H9 (cell line): Measurements from ENCODE around the gene POLR2J. TPM values are rescaled to one million over a fixed set of nuclear protein-coding genes. Genes with fewer than 3 reads are reported as not detected.

Experiments
- DNase-seq: peaks from one replicate; pipeline ENCODE4 v3.0.0-alpha.2; 2017
- H2AFZ ChIP-seq: one replicate; pipeline ENCODE4 v1.6.1; 2013; ENCODE audit warnings: mild to moderate bottlenecking, low read length, control low read depth, moderate library complexity
- H2AK5ac ChIP-seq: 2 replicates; pipeline ENCODE4 v1.6.1; 2013; ENCODE audit warnings: low read length, control low read depth, mixed read lengths; ENCODE audit not compliant: insufficient read length
- H2BK120ac ChIP-seq: one replicate; pipeline ENCODE4 v1.6.1; 2013; ENCODE audit warnings: low read depth, mild to moderate bottlenecking, low read length, control low read depth, inconsistent platforms; ENCODE audit not compliant: poor library complexity, severe bottlenecking
- H2BK12ac ChIP-seq: 2 replicates; pipeline ENCODE4 v1.6.1; 2013; ENCODE audit warnings: low read length, control low read depth, mixed read lengths, low read depth; ENCODE audit not compliant: insufficient read length
- H2BK15ac ChIP-seq: 2 replicates; pipeline ENCODE4 v1.6.1; 2013; ENCODE audit warnings: low read depth, low read length, control low read depth
- H2BK20ac ChIP-seq: one replicate; pipeline ENCODE4 v1.6.1; 2013; ENCODE audit warnings: low read depth, mild to moderate bottlenecking, low read length, control low read depth, inconsistent platforms; ENCODE audit not compliant: poor library complexity, severe bottlenecking
- H2BK5ac ChIP-seq: 2 replicates; pipeline ENCODE4 v1.6.1; 2013; ENCODE audit warnings: low read length, control low read depth, mixed read lengths; ENCODE audit not compliant: insufficient read length
- H3K14ac ChIP-seq: 2 replicates; pipeline ENCODE4 v1.6.1; 2013; ENCODE audit warnings: low read length, control low read depth; ENCODE audit not compliant: insufficient read depth
- H3K18ac ChIP-seq: 2 replicates; pipeline ENCODE4 v1.6.1; 2013; ENCODE audit warnings: low read depth, mild to moderate bottlenecking, mixed read lengths, low read length, control low read depth; ENCODE audit not compliant: insufficient read length
- H3K23ac ChIP-seq: 2 replicates; pipeline ENCODE4 v1.6.1; 2013; ENCODE audit warnings: low read length, control low read depth, mixed read lengths, low read depth; ENCODE audit not compliant: insufficient read length
- H3K23me2 ChIP-seq: 2 replicates; pipeline ENCODE4 v1.6.1; 2013; ENCODE audit warnings: low read depth, mild to moderate bottlenecking, mixed read lengths, low read length, control low read depth; ENCODE audit not compliant: insufficient read length, poor library complexity, severe bottlenecking
- H3K27ac ChIP-seq: 2 replicates; pipeline ENCODE4 v1.5.1; 2013; ENCODE audit warnings: low read length, control low read depth, mixed read lengths, low read depth; ENCODE audit not compliant: insufficient read length
- H3K27me3 ChIP-seq: 2 replicates; pipeline ENCODE4 v1.6.1; 2013; ENCODE audit warnings: low read length, control low read depth, inconsistent platforms; ENCODE audit not compliant: insufficient read depth
- H3K4ac ChIP-seq: 2 replicates; pipeline ENCODE4 v1.6.1; 2013; ENCODE audit warnings: low read depth, mild to moderate bottlenecking, control low read depth, inconsistent platforms, low read length, moderate library complexity
- H3K4me1 ChIP-seq: 2 replicates; pipeline ENCODE4 v1.6.1; 2013; ENCODE audit warnings: low read length, control low read depth, inconsistent platforms; ENCODE audit not compliant: insufficient read depth
- H3K4me2 ChIP-seq: 2 replicates; pipeline ENCODE4 v1.6.1; 2013; ENCODE audit warnings: low read length, control low read depth, mixed read lengths; ENCODE audit not compliant: insufficient read length, insufficient read depth
- H3K56ac ChIP-seq: 2 replicates; pipeline ENCODE4 v1.6.1; 2013; ENCODE audit warnings: low read depth, mild to moderate bottlenecking, mixed read lengths, low read length, control low read depth; ENCODE audit not compliant: insufficient read length
- H3K79me1 ChIP-seq: 2 replicates; pipeline ENCODE4 v1.6.1; 2013; ENCODE audit warnings: low read depth, mild to moderate bottlenecking, moderate library complexity, low read length, control low read depth, inconsistent platforms; ENCODE audit not compliant: insufficient read depth, poor library complexity, severe bottlenecking
- H3K79me2 ChIP-seq: 2 replicates; pipeline ENCODE4 v1.6.1; 2013; ENCODE audit warnings: low read length, control low read depth, inconsistent platforms; ENCODE audit not compliant: insufficient read depth
- H3K9ac ChIP-seq: 2 replicates; pipeline ENCODE4 v1.6.1; 2013; ENCODE audit warnings: low read length, control low read depth, mixed read lengths; ENCODE audit not compliant: insufficient read length; ENCODE audit errors: extremely low read depth
- H3K9me3 ChIP-seq: one replicate; pipeline ENCODE4 v1.6.1; 2013; ENCODE audit warnings: low read depth, low read length, inconsistent platforms; ENCODE audit not compliant: control insufficient read depth
- H3T11ph ChIP-seq: one replicate; pipeline ENCODE4 v1.6.1; 2013; ENCODE audit warnings: mild to moderate bottlenecking, low read length, control low read depth, inconsistent platforms
- H4K20me1 ChIP-seq: one replicate; pipeline ENCODE4 v1.6.1; 2013; ENCODE audit not compliant: control insufficient read depth, insufficient read length, insufficient read depth
- H4K5ac ChIP-seq: 2 replicates; pipeline ENCODE4 v1.6.1; 2013; ENCODE audit warnings: low read depth, mild to moderate bottlenecking, mixed read lengths, low read length, control low read depth; ENCODE audit not compliant: insufficient read length
- H4K8ac ChIP-seq: replicated peaks from 2 replicates; pipeline ENCODE4 v1.6.1; 2013; ENCODE audit warnings: low read length, control low read depth, mixed read lengths, low read depth; ENCODE audit not compliant: insufficient read length
- H4K91ac ChIP-seq: 2 replicates; pipeline ENCODE4 v1.6.1; 2013; ENCODE audit warnings: low read depth, mild to moderate bottlenecking, moderate library complexity, mixed read lengths, low read length, control low read depth; ENCODE audit not compliant: insufficient read length
- H3K27ac Mint-ChIP-seq, 3 experiments: 2 replicates in 2 of 3; 3 replicates in 1 of 3; pipeline ENCODE4 v1.8.0; 2020 to 2021; ENCODE audit warnings: mixed read lengths in 3 of 3, mild to moderate bottlenecking in 1 of 3, moderate library complexity in 1 of 3
- H3K27me3 Mint-ChIP-seq: 2 replicates; pipeline ENCODE4 v1.8.0; 2021; ENCODE audit warnings: low read depth, mild to moderate bottlenecking, moderate library complexity, mixed read lengths
- H3K36me3 Mint-ChIP-seq, 3 experiments: 2 replicates in 2 of 3; 3 replicates in 1 of 3; pipeline ENCODE4 v1.8.0; 2020 to 2021; ENCODE audit warnings: low read depth in 3 of 3, mixed read lengths in 3 of 3; ENCODE audit not compliant: insufficient read depth in 1 of 3
- H3K4me1 Mint-ChIP-seq, 2 experiments: 2 replicates each; pipeline ENCODE4 v1.8.0; 2020; ENCODE audit warnings: mixed read lengths in 2 of 2
- H3K4me3 Mint-ChIP-seq, 2 experiments: 2 replicates in 1 of 2; 3 replicates in 1 of 2; pipeline ENCODE4 v1.8.0; 2020 to 2021; ENCODE audit warnings: mild to moderate bottlenecking in 2 of 2, mixed read lengths in 2 of 2, moderate library complexity in 1 of 2
- H3K9me3 Mint-ChIP-seq, 2 experiments: 2 replicates in 1 of 2; 3 replicates in 1 of 2; pipeline ENCODE4 v1.8.0; 2020; ENCODE audit warnings: mild to moderate bottlenecking in 2 of 2, mixed read lengths in 2 of 2, moderate library complexity in 1 of 2
- WGBS: extraction: QIAGEN DNeasy Blood & Tissue Kit; methylation state at CpG from one replicate; pipeline ENCODE4 v1.1.7; 2013; ENCODE audit warnings: missing lambda C conversion rate, low lambda C conversion rate, mixed read lengths; ENCODE audit not compliant: insufficient read length; ENCODE audit errors: extremely low coverage; 5-methylcytosine and 5-hydroxymethylcytosine counted together
- total RNA-seq: library from RNA; stranded (reverse); gene quantifications from 2 replicates; pipeline ENCODE4 v1.2.1, GENCODE V29; 2021
- TF ChIP-seq, protein P1 (sequence below): fragments of 200-600 bp; sonication (generic); conservative IDR thresholded peaks from 3 replicates; pipeline ENCODE4 v1.8.0; 2021; ENCODE audit warnings: antibody characterized with exemption, mild to moderate bottlenecking

The POLR2J gene
- total RNA-seq, 1 experiment from 2014 or later, result 58.5 TPM

DNA sequence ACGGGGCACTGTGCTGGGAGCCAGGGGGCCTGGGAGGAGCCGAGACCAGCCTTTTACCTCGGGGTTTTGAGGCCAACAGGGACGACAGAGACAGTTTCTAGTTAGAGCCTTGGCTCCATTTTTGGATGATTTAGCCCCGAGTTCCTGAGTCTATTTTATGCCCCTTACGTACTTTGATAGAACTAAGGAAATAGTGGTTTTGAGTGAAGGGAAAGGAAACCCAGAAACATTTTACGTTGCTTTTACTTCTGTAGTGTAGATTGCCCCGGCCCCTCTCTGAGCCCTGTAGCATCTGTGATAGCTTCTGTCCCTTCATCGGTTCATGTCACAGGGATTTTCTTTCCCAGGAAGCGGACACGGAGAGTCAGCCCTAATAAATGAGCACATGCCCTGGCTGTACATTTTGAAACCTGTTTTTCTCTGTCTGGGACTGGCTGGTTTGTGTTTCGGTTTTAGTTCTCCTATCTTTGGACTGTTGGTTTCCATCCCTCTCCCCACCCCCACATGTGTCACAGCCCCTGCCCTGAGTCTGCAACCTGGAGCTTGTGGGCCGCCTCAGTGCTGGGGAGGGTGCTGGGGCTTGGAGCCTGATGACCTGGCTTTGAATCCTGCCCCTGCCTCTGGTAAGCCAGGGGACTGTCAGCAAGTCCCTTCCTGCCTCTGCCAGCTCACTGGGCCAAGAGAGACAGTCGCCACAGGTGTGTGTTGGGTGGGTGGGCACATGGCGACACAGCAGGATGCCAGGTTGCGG lies 52.3 kb downstream of the POLR2J start:
- H3K9ac ChIP-seq, result no peak overlapping the region
- H4K8ac ChIP-seq, result no peak overlapping the region
- Mint-ChIP-seq H3K27ac (no peak overlapping the region), H3K9me3 (no peaks in the 10 kb centered on the region), H3K4me1 (peaks cover 12 to 17% of the 10 kb centered on the region in 2 experiments), H3K4me3 (no peak overlapping the region), H3K27me3 (peaks cover 4% of the 10 kb centered on the region), H3K36me3 (peaks cover 15 to 44% (median 34%) of the 10 kb centered on the region in 3 experiments)
- no peak overlapping the region for H2BK20ac ChIP-seq
- H3K4ac ChIP-seq, result no peak overlapping the region
- no peaks in the 10 kb centered on the region for H4K20me1 ChIP-seq
- H3K4me1 ChIP-seq, result no peaks in the 10 kb centered on the region; the same call in 1 of the 2 replicates
- H2AK5ac ChIP-seq, result no peak overlapping the region
- TF ChIP-seq, protein P1, sequence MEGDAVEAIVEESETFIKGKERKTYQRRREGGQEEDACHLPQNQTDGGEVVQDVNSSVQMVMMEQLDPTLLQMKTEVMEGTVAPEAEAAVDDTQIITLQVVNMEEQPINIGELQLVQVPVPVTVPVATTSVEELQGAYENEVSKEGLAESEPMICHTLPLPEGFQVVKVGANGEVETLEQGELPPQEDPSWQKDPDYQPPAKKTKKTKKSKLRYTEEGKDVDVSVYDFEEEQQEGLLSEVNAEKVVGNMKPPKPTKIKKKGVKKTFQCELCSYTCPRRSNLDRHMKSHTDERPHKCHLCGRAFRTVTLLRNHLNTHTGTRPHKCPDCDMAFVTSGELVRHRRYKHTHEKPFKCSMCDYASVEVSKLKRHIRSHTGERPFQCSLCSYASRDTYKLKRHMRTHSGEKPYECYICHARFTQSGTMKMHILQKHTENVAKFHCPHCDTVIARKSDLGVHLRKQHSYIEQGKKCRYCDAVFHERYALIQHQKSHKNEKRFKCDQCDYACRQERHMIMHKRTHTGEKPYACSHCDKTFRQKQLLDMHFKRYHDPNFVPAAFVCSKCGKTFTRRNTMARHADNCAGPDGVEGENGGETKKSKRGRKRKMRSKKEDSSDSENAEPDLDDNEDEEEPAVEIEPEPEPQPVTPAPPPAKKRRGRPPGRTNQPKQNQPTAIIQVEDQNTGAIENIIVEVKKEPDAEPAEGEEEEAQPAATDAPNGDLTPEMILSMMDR, result no peak
- H3K23me2 ChIP-seq, result no peaks in the 10 kb centered on the region
- WGBS, result no CpG with 5 or more reads among the region's 16 CpGs
- H2BK120ac ChIP-seq, result no peak overlapping the region
- no peak overlapping the region for H3K27ac ChIP-seq
- no peaks in the 10 kb centered on the region for H3K9me3 ChIP-seq
- no peak overlapping the region for H2BK15ac ChIP-seq
- H2BK5ac ChIP-seq, result no peak overlapping the region
- no peaks in the 10 kb centered on the region for H3K79me2 ChIP-seq
- H2AFZ ChIP-seq, result no peak overlapping the region
- H3K79me1 ChIP-seq, result no peaks in the 10 kb centered on the region
- H3T11ph ChIP-seq, result no peak overlapping the region
- no peaks in the 10 kb centered on the region for H3K27me3 ChIP-seq
- DNase-seq, result no peak
- H4K5ac ChIP-seq, result no peak overlapping the region
- H3K18ac ChIP-seq, result no peak overlapping the region
- no peak overlapping the region for H3K23ac ChIP-seq
- no peak overlapping the region for H3K14ac ChIP-seq
- H3K56ac ChIP-seq, result no peak overlapping the region
- no peak overlapping the region for H2BK12ac ChIP-seq
- H4K91ac ChIP-seq, result no peak overlapping the region
- no peak overlapping the region for H3K4me2 ChIP-seq
